Ectodermal cell (in vitro differentiated cells): ENCODE results near the gene HAT1.
"Not testable (repeated sequence)": the region's sequence is repeated elsewhere in the genome, so short reads cannot be mapped to it uniquely, and the experiment has no call there.

ENCODE experiments used
- H3K27ac ChIP-seq: 2 replicates; pipeline ENCODE4 v1.7.0; 2013; ENCODE audit warnings: mild to moderate bottlenecking, low read depth, low read length; ENCODE audit not compliant: insufficient read depth, poor library complexity, severe bottlenecking
- H3K27me3 ChIP-seq: 2 replicates; pipeline ENCODE4 v1.7.0; 2013; ENCODE audit warnings: mild to moderate bottlenecking, low read length; ENCODE audit not compliant: insufficient read depth, control insufficient read depth, poor library complexity, severe bottlenecking
- H3K36me3 ChIP-seq: one replicate; pipeline ENCODE4 v1.7.0; 2013; ENCODE audit warnings: low read length; ENCODE audit not compliant: control insufficient read depth, insufficient read depth
- H3K4me1 ChIP-seq: one replicate; pipeline ENCODE4 v1.7.0; 2013; ENCODE audit warnings: low read length; ENCODE audit not compliant: control insufficient read depth, insufficient read depth
- H3K4me3 ChIP-seq: 2 replicates; pipeline ENCODE4 v1.7.0; 2013; ENCODE audit warnings: low read depth, low read length, control low read depth; ENCODE audit not compliant: insufficient read depth
- H3K9me3 ChIP-seq: 2 replicates; pipeline ENCODE4 v1.7.0; 2013; ENCODE audit warnings: mild to moderate bottlenecking, low read length, moderate library complexity; ENCODE audit not compliant: control insufficient read depth
- WGBS, 2 experiments: methylation state at CpG; one replicate each; pipeline ENCODE4 v1.1.7; 2013; ENCODE audit warnings: missing lambda C conversion rate in 2 of 2; 5-methylcytosine and 5-hydroxymethylcytosine counted together

The HAT1 gene

DNA sequence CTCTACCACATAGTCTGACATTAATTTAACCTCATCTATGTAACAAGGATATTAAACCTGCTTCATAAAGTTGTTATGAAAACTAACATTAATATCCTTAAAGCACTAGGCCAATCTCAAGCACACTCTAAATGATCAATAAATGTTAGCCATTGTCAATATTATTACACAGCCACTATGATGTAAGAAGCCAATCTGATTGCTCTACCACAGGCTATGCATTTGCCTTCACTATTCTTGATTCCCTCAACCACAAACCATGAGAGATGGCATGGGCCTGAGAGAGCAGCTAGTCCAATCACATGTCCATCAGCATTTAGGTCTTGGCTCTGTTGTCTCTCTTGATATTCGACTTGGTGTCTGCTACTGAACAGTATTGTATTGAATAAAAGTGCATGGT is 32.5 kb upstream of the HAT1 start:
- Histone ChIP-seq H3K9me3 (no peaks in the 10 kb centered on the region), H3K36me3 (no peaks in the 10 kb centered on the region), H3K4me3 (no peak overlapping the region), H3K27ac (no peak overlapping the region), H3K27me3 (peaks cover 5% of the 10 kb centered on the region), H3K4me1 (peaks cover 8% of the 10 kb centered on the region)
- 94 to 100% methylated on average over 1 of the region's 1 CpG for WGBS, 2 experiments

DNA sequence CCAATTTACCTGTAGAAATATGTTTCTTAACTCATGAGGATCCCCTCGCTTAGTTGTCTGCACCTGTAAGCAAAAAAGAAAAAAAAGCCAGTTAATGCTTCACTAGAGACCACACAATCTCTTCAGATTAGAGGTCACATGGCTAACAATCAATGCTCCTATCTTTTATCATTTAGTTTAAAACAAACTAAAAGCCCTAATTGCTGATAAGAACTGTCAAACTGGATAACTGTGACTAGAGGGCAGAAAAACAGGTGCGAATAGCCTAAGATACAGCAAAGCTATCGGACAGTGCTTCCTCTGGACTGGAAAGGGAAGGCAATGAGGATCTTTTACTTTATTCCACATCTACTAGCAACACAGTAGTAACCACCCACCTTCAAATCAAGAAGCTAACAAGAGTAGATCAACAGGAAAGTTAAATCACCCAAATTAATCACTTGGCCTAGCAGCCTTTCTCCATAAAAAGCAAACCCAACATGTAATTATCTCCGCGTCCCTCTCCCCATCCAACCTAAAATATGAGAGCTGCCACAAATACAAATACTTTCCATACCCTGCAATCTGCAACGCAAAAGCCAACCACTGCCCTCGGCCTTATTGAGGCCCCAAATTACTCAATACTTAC is 29.0 kb upstream of the HAT1 start:
- Histone ChIP-seq H3K36me3 (no peaks in the 10 kb centered on the region), H3K4me1 (peaks cover 8% of the 10 kb centered on the region), H3K27ac (no peak overlapping the region), H3K9me3 (no peaks in the 10 kb centered on the region), H3K4me3 (peak overlapping the region; percentile 67), H3K27me3 (peaks cover 7% of the 10 kb centered on the region)
- 57 to 63% methylated on average over 7 of the region's 7 CpGs for WGBS, 2 experiments

DNA sequence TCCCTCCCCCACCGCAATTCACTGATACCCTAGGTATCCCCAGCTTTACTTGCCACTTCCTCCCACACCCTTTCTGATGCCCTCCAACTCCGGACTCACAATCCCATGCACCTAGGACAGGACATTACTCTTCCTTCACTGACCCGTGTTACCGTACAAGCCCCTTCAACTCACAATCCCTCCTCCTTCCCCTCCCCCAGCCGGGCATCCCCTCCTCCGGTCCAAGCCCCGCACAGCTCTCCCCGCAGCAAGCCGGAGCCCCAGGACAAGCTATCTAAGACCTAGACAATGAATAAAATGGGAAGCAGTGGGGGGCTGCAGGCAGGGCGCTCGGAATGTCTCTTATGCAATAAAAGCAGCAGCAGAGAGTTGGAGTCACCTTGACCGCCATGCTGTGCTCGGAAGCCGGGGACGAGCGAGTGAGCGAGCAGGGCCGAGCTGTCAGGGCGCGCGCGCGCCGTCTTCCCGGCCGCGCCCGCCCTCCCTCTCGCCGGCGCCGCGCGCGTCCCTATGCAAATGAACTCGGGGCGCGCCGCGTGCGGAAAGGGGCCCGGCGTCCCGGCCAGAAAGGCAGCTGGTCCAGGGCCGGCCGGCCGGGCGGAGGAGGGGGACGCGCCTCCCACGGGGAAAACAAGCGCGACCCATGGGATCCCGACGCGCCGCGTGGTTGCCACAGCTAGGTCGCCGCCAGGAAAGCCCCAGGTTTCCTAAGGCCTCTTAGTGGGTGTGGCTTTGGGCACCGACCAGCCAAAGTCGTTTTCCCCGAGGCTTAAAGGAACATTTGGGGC is 28.2 kb upstream of the HAT1 start, which contains the start of gene SLC25A12:
SLC25A12 (minus strand) TSS at position 421 of the 788 bp plus-strand sequence; CDS start at position 391, 30 bp downstream.
- Histone ChIP-seq H3K27me3 (peaks cover 7% of the 10 kb centered on the region), H3K27ac (no peak within 1 kb of the TSS), H3K4me1 (peaks cover 8% of the 10 kb centered on the region), H3K36me3 (no peaks in the 10 kb centered on the region), H3K4me3 (peak within 1 kb of the TSS; percentile 67), H3K9me3 (no peaks in the 10 kb centered on the region)
- WGBS, 2 experiments = 1% methylated on average over 63 of the region's 63 CpGs

DNA sequence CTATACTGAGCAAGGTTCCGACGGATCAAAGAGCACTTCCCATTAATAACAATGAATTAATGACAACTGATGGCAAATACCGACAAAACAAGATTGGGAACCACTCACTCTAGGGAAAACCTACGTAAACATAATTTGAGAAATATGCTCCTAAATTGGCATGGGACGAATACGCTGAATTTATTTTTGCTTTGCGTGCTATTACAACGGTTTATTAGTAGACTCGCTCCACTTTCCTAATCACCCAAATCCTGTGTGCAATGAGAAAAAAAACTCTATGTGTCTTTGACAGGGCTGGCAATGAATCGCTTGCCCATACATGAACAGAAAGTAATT is 27.7 kb upstream of the HAT1 start:
- Histone ChIP-seq H3K9me3 (no peaks in the 10 kb centered on the region), H3K36me3 (no peaks in the 10 kb centered on the region), H3K27ac (no peak overlapping the region), H3K4me3 (peak overlapping the region; percentile 67), H3K4me1 (peaks cover 8% of the 10 kb centered on the region), H3K27me3 (peaks cover 7% of the 10 kb centered on the region)
- 60 to 63% methylated on average over 10 of the region's 10 CpGs for WGBS, 2 experiments

DNA sequence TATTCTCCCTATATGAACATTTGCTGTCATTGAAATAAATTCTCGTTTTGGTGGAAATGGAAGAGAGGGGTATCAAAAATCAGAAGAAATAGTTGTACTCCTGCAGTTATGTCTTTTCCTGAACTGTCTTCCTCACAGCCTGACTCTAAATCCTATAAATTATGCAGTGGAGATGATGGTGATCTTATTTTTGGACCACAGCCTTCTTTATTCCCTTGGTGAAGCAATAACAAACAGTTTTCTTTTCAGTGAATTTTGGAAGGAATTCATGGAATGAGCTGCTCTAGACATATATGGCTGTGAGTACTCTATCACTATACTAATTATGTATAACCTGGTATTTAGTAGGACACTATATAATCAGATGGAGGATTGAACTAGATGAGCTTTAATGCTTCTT is 26.5 kb upstream of the HAT1 start:
- Histone ChIP-seq H3K9me3 (no peaks in the 10 kb centered on the region), H3K36me3 (no peaks in the 10 kb centered on the region), H3K27ac (no peak overlapping the region), H3K27me3 (peaks cover 7% of the 10 kb centered on the region), H3K4me1 (peaks cover 8% of the 10 kb centered on the region), H3K4me3 (no peak overlapping the region)
- WGBS, 2 experiments = 100% methylated on average over 1 of the region's 1 CpG; no CpG with 5 or more reads in 1 of the 2 experiments

DNA sequence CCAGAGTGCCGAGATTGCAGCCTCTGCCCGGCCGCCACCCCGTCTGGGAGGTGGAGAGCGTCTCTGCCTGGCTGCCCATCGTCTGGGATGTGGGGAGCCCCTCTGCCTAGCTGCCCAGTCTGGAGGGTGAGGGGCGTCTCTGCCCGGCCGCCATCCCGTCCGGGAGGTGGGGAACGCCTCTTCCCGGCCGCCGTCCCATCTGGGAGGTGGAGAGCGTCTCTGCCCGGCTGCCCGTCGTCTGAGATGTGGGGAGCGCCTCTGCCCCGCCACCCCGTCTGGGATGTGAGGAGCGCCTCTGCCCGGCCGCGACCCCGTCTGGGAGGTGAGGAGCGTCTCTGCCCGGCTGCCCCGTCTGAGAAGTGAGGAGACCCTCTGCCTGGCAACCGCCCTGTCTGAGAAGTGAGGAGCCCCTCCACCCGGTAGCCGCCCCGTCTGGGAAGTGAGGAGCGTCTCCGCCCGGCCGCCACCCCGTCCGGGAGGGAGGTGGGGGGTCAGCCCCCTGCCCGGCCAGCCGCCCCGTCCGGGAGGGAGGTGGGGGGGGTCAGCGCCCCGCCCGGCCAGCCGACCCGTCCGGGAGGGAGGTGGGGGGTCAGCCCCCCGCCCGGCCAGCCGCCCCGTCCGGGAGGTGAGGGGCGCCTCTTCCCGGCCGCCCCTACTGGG is 22.5 kb upstream of the HAT1 start:
- not testable (repeated sequence) for H3K4me1 ChIP-seq, H3K36me3 ChIP-seq, H3K27me3 ChIP-seq, H3K9me3 ChIP-seq, H3K27ac ChIP-seq, H3K4me3 ChIP-seq
- 96 to 97% methylated on average over 52 to 56 of the region's 58 CpGs for WGBS, 2 experiments

DNA sequence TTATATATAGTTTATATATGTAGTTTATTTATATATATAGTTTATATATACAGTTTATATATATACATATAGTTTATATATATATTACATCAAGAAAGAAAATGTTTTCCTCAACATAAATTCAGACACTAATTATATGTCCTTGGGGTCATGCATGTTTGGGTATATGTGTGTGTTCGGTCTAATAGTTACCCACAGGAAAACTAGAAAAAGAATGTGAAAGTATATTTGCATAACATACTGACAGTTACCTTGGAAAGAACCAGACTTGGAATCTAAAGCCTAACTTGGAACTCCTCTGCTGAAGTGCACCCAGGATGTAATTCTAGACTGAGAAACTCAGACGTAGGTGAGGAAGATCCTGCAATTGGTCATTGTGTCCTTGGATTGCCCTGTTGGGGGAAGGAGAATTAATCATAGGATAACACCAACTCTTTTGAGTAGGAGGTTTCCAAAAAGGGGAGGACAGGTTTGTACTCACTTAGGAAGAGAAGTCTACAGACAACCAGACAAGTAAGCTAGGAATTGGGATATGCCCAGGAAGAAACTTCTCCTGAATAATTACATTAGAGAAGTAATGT is 19.3 kb upstream of the HAT1 start:
- Histone ChIP-seq H3K36me3 (no peaks in the 10 kb centered on the region), H3K9me3 (no peaks in the 10 kb centered on the region), H3K4me1 (no peaks in the 10 kb centered on the region), H3K27ac (no peak overlapping the region), H3K4me3 (no peak overlapping the region), H3K27me3 (no peaks in the 10 kb centered on the region)
- 88 to 92% methylated on average over 2 of the region's 2 CpGs for WGBS, 2 experiments

DNA sequence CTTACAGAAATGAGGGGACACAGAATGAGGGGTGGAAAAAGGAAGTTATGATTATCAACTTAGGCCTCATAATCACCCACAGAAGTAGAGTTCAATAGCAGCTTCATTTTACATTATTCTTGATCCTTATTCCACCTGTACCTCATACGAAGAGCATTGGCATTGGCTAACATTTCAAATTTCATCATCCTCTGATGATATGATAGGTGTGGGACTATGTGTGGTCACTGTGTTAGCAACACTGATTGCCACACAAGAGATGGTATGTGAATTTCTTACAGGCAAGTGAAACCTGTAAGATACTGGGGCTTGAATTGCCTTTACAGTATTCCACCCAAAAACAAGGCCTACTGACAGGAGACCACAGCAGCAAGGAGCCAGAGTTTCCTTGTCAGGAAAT is 14.0 kb upstream of the HAT1 start:
- 86 to 100% methylated on average over 1 of the region's 1 CpG for WGBS, 2 experiments
- Histone ChIP-seq H3K4me3 (no peak overlapping the region), H3K27me3 (no peaks in the 10 kb centered on the region), H3K36me3 (no peaks in the 10 kb centered on the region), H3K27ac (no peak overlapping the region), H3K9me3 (no peaks in the 10 kb centered on the region), H3K4me1 (no peaks in the 10 kb centered on the region)

DNA sequence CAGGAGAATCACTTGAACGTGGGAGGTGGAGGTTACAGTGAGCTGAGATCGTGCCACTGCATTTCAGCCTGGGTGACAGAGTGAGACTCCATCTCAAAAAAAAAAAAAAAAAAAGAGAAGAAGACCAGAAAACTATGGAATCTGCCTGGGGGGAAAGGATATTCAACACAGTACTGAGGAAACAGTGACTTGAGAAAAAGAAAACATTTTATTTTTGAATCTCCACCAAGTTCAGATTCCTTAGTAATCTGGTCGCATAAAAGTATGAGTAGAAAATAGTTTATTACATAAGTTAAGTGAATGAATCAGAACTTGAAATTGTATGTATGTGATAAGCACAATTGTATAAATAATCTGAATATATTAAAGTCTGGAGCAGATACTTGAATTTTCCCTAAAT is 13.0 kb upstream of the HAT1 start:
- 89 to 96% methylated on average over 3 of the region's 3 CpGs for WGBS, 2 experiments
- Histone ChIP-seq H3K9me3 (no peaks in the 10 kb centered on the region), H3K27me3 (no peaks in the 10 kb centered on the region)

DNA sequence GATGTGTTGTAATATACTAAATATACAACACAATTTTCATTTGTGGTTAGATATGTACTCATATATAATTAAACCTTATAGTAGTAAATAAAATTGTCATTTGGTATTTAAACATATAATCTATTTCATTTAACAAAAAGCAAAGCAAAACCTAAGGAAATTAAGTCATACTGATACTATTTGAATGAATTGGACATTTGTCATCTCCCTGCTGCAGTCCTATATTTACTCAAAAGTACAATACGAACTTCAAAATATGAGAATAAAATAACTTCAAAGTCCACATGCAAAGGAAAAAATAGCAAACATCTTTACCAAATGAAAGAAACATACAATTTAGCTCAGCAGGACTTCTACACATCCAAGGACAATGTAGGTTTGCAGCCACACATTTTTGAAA is 11.8 kb upstream of the HAT1 start:
- Histone ChIP-seq H3K4me1 (no peaks in the 10 kb centered on the region), H3K9me3 (no peaks in the 10 kb centered on the region), H3K27ac (no peak overlapping the region), H3K36me3 (no peaks in the 10 kb centered on the region), H3K27me3 (no peaks in the 10 kb centered on the region), H3K4me3 (no peak overlapping the region)
- 75 to 84% methylated on average over 1 of the region's 1 CpG for WGBS, 2 experiments

More for the DNA sequence above, 13.0 kb upstream of the HAT1 start:
- no peaks in the 10 kb centered on the region for H3K36me3 ChIP-seq
- H3K27ac ChIP-seq = no peak overlapping the region
- H3K4me1 ChIP-seq = no peaks in the 10 kb centered on the region
- no peak overlapping the region for H3K4me3 ChIP-seq
